Measurements from ENCODE around the gene AMDHD1.
A peak's percentile ranks its signal among the peaks of the same experiment; 100 is the strongest.

The AMDHD1 gene

GRCh38 chr12:95943330-95943842 is at the start of gene AMDHD1:
AMDHD1 (plus strand) TSS chr12:95943331; CDS start chr12:95943399, 68 bp downstream.
- peak; percentile 86 for DNase-seq

- DNase-seq: no peak
Observed at GRCh38 chr12:95896846-95897245, 46.3 kb upstream of the AMDHD1 start.

DNA sequence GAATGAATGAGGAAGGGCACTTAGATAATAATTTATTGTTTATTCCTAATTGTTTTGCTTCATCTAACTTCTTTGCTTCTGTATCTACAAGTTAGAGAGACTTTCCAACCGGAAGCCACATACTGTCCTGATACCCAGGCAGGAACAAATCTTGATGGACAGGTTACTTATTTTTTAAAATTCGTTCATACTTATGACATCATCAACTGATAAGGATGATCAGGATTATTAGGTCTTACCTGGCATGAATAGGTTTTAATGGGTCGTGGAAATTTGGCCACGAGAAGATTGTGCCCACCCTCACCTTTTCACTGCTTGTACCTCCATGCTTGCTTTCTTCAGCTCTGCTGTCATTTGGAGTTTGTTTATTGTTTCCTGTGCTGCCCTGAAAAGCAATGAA is 45.0 kb upstream of the AMDHD1 start:
- DNase-seq: no peak

- no peak for DNase-seq
Observed at GRCh38 chr12:95908573-95908972, 34.6 kb upstream of the AMDHD1 start.

DNA sequence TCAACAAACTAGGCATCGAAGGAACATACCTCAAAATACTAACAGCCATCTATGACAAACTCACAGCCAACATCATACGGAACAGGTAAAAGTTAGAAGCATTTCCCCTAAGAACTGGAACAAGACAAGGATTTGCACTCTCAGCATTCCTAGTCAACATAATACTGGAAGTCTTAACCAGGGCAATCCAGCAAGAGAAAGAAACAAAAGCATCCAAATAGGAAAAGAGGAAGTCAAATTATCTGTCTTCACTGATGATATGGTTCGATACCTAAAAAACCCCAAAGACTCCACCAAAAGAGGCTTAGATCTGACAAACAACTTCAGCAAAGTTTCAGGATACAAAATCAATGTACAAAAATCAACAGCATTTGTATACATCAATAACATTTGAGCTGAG is 33.3 kb upstream of the AMDHD1 start:
- no peak for DNase-seq

DNA sequence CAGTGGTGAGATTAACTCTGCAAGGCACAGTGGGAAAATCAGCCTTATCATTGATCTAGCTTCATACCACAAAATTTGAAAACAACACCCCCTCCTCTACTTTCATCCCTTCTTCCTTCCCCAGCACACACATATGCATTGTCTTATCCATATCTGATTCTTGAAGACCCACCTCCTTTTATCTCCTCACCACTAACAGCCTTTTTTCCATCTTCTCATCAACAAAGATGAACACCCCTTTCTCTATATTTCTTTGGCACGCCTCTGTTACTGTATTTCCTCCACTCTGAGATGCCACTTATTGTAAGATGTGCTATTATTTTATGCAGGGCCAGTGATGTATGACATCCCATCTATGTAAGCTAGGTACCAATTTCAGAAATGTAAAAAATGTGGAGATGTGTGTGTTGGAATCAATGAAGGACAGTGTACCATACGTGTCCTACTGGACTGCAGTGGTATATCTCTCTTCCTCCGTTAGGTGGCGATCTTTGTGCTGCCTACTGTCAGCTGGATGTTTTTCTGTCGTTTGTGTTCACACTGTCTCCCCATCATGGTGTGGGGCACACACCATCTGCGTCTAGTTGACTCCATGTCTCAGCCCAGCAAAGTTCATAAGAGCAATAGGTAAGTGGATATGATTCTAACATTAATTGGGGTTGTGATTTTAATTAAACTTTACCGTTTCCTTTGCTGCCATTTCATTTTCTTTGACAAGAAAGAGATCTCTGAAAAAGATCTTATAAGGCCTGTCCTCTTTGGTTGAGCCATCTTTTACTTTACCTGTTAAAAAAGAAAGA is 24.7 kb upstream of the AMDHD1 start:
- DNase-seq: peak; percentile 84

- DNase-seq: no peak
Observed at GRCh38 chr12:95919110-95919509, 24.0 kb upstream of the AMDHD1 start.

DNA sequence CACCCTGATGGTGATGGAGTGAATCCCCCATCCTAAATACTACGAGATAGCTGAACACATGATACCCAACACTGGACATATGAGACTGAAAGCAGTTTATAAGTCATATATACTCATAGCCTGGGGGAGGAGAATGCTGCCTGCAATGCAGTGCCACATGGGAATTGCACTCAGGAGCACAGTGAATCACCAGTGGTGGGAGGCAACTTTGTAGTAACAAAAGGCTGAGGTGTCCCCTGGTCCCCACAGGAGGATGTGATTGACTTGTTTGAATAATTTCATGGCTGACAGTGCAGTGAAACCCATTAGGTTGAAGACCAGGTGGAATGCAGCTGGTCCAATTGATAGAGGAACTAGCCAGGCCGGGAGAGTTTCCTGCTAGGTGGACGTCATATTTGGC is 20.9 kb upstream of the AMDHD1 start:
- peak; percentile 59 for DNase-seq

DNA sequence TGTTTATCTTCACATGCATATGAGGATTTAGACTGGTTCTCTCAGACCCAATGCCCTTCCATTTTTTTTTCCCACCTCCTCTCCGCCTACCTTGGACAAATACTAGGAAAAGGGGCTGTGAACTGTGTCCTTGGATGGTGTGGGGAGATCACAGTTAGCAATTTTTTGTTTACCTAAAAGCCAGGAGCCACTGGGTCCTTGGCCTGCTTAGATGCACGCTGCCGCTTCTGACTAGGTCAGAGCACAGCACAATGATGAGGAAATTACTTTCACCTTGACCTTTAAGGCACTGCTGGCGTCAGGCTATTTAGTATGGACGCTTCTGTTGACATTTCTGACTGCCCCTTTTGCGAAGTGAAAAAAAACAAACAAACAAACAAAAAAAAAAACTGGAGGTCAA is 2.6 kb upstream of the AMDHD1 start:
- DNase-seq: no peak

GRCh38 chr12:95942101-95942523 is 1.0 kb upstream of the AMDHD1 start:
- DNase-seq: peak; percentile 76

DNA sequence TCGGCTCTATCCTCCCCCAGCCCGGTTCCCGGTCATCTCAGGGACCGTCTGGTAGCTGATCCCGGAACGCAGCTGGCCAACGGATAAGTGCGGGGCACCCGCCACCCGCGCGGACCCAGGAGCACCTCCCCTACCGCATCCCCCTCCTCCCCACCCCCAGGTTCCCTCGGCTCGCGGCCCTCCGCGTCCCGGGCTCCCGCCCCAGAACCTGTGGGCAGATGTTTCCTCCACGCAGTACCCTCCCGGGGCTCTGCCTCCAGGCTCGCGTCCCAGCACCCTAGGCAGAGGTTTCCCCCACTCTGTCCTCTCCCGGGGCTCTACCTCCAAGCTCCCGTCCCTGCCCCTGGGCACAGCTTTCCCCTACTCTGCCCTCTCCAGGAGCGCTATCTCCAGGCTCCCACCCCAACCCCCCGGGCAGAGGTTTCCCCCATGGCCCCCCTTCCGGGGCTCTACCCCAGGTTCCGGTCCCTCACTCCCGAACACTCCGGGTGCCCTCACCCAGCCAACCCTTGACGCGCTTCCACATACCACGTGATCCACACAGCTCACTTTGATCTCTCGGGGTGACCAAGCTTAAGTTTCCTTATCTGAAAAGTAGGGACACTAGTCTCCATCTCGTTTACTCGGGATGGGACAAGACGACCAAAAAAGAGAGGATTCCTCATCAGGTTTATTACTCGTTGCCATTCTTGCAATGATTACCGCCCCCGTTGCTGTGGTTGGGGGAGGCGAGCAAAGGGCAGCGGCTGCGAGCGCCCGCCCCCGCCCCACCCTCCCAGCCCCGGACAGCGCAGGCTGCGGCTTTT is 404 bp upstream of the AMDHD1 start, which contains the start of gene CCDC38:
Gene CCDC38 (minus strand): TSS at position 91 of the 806 bp plus-strand sequence. CDS start 6,105 bp downstream, outside the sequence.
- DNase-seq: peak; percentile 94

- no peak for DNase-seq
Observed at GRCh38 chr12:95944108-95944704, 1.1 kb downstream of the AMDHD1 start.

DNA sequence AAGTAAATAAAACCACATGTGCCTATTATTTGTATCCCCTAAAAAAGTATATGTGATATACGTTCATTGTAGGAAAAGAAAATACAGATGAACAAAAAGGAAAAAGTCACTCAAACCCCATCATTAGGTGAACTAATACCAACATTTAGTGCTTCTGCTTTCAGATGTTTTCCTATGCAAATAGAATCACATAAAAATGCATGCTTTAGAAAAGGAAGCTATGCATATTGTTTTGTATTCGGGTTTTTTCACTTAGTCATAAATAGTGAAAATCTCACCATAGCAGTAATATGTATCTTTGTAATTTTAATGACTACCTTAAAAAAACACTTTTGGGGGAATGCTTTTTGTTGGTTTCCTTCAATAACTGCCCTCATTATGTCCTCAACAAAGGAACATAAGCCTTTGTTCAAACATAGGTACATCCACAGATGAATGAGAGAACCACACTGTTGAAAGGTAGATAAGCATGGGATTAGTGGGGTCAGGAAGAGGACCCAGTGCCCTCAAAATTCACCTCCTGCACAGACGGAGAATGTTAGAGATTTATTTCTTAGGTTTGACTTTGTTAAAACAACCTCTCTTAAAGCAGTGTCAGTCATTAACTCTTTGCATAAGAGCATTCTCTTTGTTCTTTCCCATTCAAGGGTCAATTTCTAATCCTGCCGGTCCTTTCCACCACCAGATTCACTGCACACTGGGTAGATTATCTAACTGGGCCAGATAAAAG is 6.5 kb downstream of the AMDHD1 start:
- peak; percentile 91 for DNase-seq

- DNase-seq: peak; percentile 46
Observed at GRCh38 chr12:95951515-95951914, 8.4 kb downstream of the AMDHD1 start.

DNA sequence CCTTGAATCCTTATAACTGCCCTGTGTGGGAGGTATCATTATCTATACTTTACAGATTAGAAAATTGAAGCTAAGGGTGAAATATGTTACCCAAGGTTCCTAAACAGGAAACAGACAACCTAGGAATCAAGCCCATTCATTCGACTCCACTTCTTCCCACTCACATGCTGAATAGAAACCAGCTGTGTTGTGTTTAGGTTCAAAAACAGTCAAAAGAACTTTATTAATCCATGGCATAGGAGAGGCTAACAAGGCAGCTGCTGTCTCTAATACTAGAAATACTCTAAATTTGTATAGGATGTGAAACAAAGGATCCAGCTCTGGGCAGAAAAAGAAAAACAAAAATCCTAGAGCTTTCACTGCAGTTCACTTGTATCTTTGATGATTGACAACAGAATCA is 9.9 kb downstream of the AMDHD1 start:
- DNase-seq: no peak

DNA sequence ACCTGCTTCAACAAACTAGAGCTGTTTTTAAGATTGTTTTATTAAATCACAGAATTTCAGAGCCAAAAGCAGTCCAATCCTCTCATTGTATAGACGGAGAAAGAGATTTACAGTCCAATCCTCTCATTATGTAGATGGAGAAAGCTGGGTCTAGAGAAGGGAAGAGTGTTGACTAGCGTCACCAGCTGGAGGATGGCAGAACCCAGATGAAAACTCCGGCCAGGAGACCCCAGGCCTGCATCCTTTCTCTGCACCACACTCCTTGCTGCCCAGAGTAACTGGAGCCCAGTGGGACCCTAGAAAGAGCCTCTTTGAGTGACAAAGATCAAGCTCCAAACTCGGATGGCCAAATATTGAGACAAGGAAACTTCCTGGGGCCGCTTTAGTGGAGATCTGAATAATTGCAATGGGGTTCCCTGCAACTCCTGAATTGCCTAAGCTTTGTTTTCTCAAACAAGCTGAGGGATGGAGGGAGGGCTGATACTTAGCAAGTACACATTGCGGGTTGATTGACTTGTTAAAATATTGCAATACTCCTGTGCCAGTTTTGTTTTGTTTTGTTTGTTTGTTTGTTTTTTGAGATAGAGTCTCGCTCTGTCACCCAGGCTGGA is 12.5 kb downstream of the AMDHD1 start:
- no peak for DNase-seq

GRCh38 chr12:95956557-95957145 is 13.5 kb downstream of the AMDHD1 start:
- DNase-seq: no peak

- peak; percentile 81 for DNase-seq
Observed at GRCh38 chr12:95959107-95959506, 16.0 kb downstream of the AMDHD1 start.

DNA sequence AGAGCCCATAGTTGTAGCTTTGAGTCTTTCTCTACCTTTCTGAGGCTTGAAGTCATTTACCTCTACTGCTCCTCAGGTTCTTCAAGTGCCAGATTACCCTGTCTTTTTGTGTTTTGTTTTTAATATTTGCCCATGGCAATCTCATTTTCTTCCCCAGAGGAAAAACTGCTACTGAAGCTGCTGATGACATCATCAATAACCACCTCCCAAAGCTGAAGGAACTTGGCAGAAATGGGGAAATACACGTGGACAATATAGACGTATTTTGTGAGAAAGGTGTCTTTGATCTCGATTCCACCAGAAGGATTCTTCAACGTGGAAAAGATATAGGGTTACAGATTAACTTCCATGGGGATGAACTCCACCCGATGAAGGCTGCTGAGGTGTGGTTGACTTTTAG is 17.1 kb downstream of the AMDHD1 start:
- DNase-seq: no peak

- peak; percentile 81 for DNase-seq
Observed at GRCh38 chr12:95962222-95962621, 19.1 kb downstream of the AMDHD1 start.

DNA sequence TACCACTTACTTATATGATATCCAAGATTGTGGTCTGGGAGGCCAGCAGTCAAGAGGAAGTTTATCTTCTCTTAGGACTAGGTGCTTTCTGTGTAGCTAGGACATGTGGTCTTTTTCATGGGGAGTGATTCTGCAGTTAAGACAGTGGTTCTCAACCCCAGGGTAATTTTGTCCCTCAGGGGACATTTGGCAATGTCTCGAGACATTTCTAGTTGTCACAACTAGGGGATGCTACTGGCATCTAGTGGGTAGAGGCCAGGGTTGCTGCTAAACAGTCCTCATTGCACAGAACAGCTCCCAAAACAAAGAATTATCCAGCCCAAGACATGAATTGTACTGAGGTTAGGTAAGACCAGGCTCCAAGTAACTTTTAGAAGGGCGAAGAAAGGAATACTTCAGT is 20.0 kb downstream of the AMDHD1 start:
- peak; percentile 71 for DNase-seq

Data from NCI-H69 (cell line).